Brain microvascular endothelial cell (primary cell): ENCODE data around the gene CTAG1A.
A peak's percentile ranks its signal among the peaks of the same experiment; 100 is the strongest.

Experiments used
- DNase-seq: peaks from one replicate; pipeline ENCODE4 v3.0.0-alpha.2; 2020
- H3K27ac ChIP-seq: fragments of 250-450 bp; sonication (Bioruptor Pico); 2 replicates; pipeline ENCODE4 v1.5.1; 2020; ENCODE audit warnings: mild to moderate bottlenecking, moderate library complexity
- H3K27me3 ChIP-seq: fragments of 250-450 bp; sonication (Bioruptor Pico); replicated peaks from 2 replicates; pipeline ENCODE4 v1.5.1; 2020; ENCODE audit warnings: mild to moderate bottlenecking
- H3K36me3 ChIP-seq: fragments of 250-450 bp; sonication (Bioruptor Pico); replicated peaks from 2 replicates; pipeline ENCODE4 v1.5.1; 2020; ENCODE audit warnings: mild to moderate bottlenecking
- H3K4me3 ChIP-seq: 2 replicates; pipeline ENCODE4 v1.5.1; 2011; ENCODE audit warnings: low read depth, mild to moderate bottlenecking, control low read depth, low read length, moderate library complexity
- CTCF ChIP-seq: IDR thresholded peaks from 2 replicates; pipeline ENCODE4 v1.5.1; 2011; ENCODE audit warnings: low read depth, mild to moderate bottlenecking, moderate library complexity, low read length, control low read depth, inconsistent platforms; ENCODE audit errors: missing control alignments
- in situ Hi-C: cut with HindIII; loops from 2 replicates; pipeline ENCODE4 v1.10.0; 2017; ENCODE audit warnings: low sequenced_read_pairs, low pct_ligation_motif_present

Gene CTAG1A

DNA sequence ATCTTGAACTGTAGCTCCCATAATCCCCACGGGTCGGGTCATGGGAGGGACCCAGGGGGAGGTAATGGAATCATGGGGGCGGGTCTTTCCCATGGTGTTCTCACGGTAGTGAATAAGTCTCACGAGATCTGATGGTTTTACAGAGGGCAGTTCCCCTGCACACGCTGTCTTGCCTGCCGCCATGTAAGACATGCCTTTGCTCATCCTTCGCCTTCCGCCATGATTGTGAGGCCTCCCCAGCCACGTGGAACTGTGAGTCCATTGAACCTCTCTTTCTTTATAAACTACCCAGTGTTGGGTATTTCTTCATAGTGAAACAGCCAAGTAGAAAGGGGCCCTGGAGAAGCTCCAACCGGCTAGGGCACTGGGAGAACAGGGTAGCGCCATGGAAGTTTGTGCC lies 12.3 kb downstream of the CTAG1A start:
- no peak for DNase-seq
- in situ Hi-C loops, result no loop called here
- Histone ChIP-seq H3K27ac (no peak overlapping the region), H3K4me3 (no peak overlapping the region), H3K36me3 (no peaks in the 10 kb centered on the region), H3K27me3 (no peaks in the 10 kb centered on the region)
- TF ChIP-seq CTCF, result no peak

DNA sequence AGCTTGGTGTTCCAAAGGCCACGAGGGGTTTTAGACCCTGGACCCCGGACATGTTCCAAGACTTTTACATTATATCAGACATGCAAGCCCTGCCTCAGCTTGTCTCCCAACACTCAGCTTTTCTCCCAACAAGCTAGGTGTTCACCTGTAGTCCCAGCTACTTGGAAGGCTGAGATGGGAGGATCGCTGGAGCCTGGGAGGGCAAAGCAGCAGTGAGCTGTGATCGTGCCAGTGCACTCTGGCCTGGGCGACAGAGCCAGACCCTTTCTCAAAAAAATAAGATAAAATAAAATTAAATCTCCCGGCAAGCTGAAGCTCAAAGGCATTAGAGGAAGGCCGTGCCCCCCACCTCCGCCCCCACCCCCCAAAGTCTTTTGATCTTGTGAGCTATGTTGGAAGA lies 13.7 kb downstream of the CTAG1A start:
- Histone ChIP-seq H3K27ac (no peak overlapping the region), H3K4me3 (no peak overlapping the region), H3K36me3 (no peaks in the 10 kb centered on the region), H3K27me3 (no peaks in the 10 kb centered on the region)
- in situ Hi-C loops, result no loop called here
- no peak for TF ChIP-seq CTCF
- DNase-seq, result no peak

GRCh38 chrX:154599531-154599930 lies 14.6 kb downstream of the CTAG1A start:
- no peak for TF ChIP-seq CTCF
- H3K4me3 ChIP-seq, result no peak overlapping the region
- DNase-seq, result no peak
- no peaks in the 10 kb centered on the region for H3K27me3 ChIP-seq
- H3K27ac ChIP-seq, result no peak overlapping the region
- in situ Hi-C loops, result no loop called here
- H3K36me3 ChIP-seq, result no peaks in the 10 kb centered on the region

- in situ Hi-C loops, result no loop called here
- Histone ChIP-seq H3K27me3 (no peaks in the 10 kb centered on the region), H3K36me3 (no peaks in the 10 kb centered on the region), H3K27ac (no peak overlapping the region), H3K4me3 (no peak overlapping the region)
- no peak for TF ChIP-seq CTCF
- DNase-seq, result peak; percentile 4
Observed at GRCh38 chrX:154600759-154601374, 15.9 kb downstream of the CTAG1A start.

- in situ Hi-C loops, result no loop called here
- DNase-seq, result no peak
- Histone ChIP-seq H3K27ac (no peak overlapping the region), H3K4me3 (no peak overlapping the region), H3K27me3 (no peaks in the 10 kb centered on the region), H3K36me3 (no peaks in the 10 kb centered on the region)
- no peak for TF ChIP-seq CTCF
Observed at GRCh38 chrX:154602226-154602625, 17.3 kb downstream of the CTAG1A start.

DNA sequence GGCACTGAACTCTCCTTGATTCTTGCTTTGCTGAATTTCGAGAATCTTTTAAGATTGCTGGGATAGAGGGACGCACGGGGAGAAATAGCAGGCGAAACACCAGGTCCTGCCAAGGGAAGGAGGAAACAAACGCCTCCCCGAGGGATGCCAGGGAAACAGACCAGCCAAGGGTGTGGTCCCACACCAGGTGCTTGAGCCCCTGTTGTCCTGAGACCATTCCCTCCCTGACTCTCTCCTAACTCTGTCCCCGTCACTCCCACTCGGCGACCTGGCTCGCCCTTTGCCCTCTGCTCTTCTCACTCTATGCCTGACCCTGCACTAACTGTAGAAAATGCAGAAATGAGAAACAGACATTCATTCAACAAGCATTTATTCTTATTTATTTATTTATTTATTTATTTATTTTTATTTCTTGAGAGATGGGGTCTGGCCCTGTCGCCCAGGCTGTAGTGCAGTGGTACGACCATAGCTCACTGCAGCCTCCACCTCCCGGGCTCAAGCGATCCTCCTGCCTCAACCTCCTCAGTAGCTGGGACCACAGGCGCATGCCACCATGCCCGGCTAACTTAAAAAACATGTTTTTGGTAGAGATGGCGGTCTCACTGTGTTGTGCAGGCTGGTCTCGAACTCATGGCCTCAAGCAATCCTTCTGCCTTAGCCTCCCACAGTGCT lies 18.0 kb downstream of the CTAG1A start:
- no peaks in the 10 kb centered on the region for H3K27me3 ChIP-seq
- H3K27ac ChIP-seq, result no peak overlapping the region
- DNase-seq, result no peak
- no peak overlapping the region for H3K4me3 ChIP-seq
- no peak for TF ChIP-seq CTCF
- no peaks in the 10 kb centered on the region for H3K36me3 ChIP-seq
- in situ Hi-C loops, result no loop called here
